Cardiac fibroblast (primary cell): ENCODE measurements around the gene BEST4.
"Not testable (repeated sequence)": the region's sequence is repeated elsewhere in the genome, so short reads cannot be mapped to it uniquely, and the experiment has no call there.

Experiments used
- DNase-seq, 2 donors: peaks; one replicate each; pipeline versions ENCODE4 v3.0.0 to v3.0.0-alpha.2; 2010; ENCODE audit warnings: low read depth in 2 of 2
- H3K4me3 ChIP-seq, 2 donors: replicated peaks in 1 of 2; 1 replicate in 1 of 2; 2 replicates in 1 of 2; pipeline ENCODE4 v1.5.1; 2011; ENCODE audit warnings: low read depth in 2 of 2, low read length in 2 of 2, mild to moderate bottlenecking in 2 of 2, moderate library complexity in 1 of 2
- CTCF ChIP-seq: IDR thresholded peaks from one replicate; pipeline ENCODE4 v1.5.1; 2011; ENCODE audit warnings: low read depth, mild to moderate bottlenecking, low read length, inconsistent platforms

The BEST4 gene

GRCh38 chr1:44817771-44818495 is 30.0 kb upstream of the BEST4 start:
- H3K4me3 ChIP-seq, result no peak overlapping the region
- DNase-seq, result no peak
- TF ChIP-seq CTCF, result no peak

- no peak for DNase-seq
- no peak for TF ChIP-seq CTCF
- no peak overlapping the region for H3K4me3 ChIP-seq
Measured at GRCh38 chr1:44817307-44817706, 29.3 kb upstream of the BEST4 start.

- H3K4me3 ChIP-seq, DNase-seq: not testable (repeated sequence)
Measured at GRCh38 chr1:44815926-44816325, 28.0 kb upstream of the BEST4 start.

- TF ChIP-seq CTCF, result no peak
- no peak for DNase-seq
- H3K4me3 ChIP-seq, result no peak overlapping the region
Measured at GRCh38 chr1:44812822-44813543, 25.0 kb upstream of the BEST4 start.

GRCh38 chr1:44811234-44811633 is 23.3 kb upstream of the BEST4 start:
- H3K4me3 ChIP-seq, result peak overlapping the region in 1 of 2 donors; percentile 2
- no peak for TF ChIP-seq CTCF
- no peak for DNase-seq

GRCh38 chr1:44810762-44811105 is 22.8 kb upstream of the BEST4 start:
- DNase-seq, H3K4me3 ChIP-seq: not testable (repeated sequence)

- DNase-seq, result peak in 1 of 2 donors; percentile 74
- peak overlapping the region; percentile 53 to 57 for H3K4me3 ChIP-seq
- no peak for TF ChIP-seq CTCF
Measured at GRCh38 chr1:44810101-44810761, 22.3 kb upstream of the BEST4 start.
